Sigmoid colon (tissue), 4 donors: ENCODE data around the gene TRAF3.

Experiments used
- POLR2AphosphoS5 ChIP-seq, 4 donors: sonication (generic); formaldehyde crosslinking; IDR thresholded peaks; one replicate each; pipeline ENCODE4 v1.6.1; 2017; ENCODE audit warnings: antibody characterized with exemption in 4 of 4
- TF ChIP-seq, protein P1 (sequence below), 4 experiments: fragments of 450-650 bp in 3 of 4; fragments of 200-600 bp in 1 of 4; IDR thresholded peaks; one replicate each; pipeline ENCODE4 v1.5.1; 2016 to 2019; ENCODE audit warnings: antibody characterized with exemption in 4 of 4, mild to moderate bottlenecking in 3 of 4, moderate library complexity in 2 of 4

DNA sequence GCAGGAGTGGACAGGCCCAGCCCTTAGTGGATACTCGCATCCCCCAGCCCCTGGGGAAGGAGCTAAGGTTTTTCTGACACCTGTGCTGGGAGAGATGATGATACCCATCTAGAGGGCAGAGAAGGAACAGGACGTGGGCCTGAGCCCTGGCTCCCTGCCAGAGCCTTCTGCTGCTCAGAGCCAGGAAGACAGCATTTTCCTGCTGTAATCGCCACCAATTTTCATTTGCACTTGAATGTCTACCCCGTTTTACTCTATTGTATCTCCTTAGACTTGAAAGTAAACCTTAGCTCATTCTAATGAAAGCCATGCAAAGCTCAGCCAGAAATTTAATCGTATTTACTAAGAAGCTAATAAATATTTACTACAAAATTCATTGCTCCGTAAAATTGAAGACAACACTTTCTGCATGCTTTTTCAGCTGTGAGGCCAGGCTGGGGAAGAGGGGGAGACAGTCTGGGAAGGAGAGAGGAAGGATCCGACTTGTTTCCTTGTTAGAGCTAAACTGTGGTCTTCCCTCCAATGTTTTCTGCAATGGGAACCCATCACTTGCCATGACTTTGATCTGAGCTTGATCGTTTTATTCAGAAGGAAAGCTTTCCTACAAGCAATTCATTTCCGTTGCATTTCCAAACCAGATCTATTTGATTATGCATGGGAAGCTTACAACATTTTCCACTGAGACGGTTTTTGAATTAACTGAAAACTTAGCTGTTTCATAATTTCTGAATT, 17.6 kb upstream of the TRAF3 start:
- TF ChIP-seq, protein P1, sequence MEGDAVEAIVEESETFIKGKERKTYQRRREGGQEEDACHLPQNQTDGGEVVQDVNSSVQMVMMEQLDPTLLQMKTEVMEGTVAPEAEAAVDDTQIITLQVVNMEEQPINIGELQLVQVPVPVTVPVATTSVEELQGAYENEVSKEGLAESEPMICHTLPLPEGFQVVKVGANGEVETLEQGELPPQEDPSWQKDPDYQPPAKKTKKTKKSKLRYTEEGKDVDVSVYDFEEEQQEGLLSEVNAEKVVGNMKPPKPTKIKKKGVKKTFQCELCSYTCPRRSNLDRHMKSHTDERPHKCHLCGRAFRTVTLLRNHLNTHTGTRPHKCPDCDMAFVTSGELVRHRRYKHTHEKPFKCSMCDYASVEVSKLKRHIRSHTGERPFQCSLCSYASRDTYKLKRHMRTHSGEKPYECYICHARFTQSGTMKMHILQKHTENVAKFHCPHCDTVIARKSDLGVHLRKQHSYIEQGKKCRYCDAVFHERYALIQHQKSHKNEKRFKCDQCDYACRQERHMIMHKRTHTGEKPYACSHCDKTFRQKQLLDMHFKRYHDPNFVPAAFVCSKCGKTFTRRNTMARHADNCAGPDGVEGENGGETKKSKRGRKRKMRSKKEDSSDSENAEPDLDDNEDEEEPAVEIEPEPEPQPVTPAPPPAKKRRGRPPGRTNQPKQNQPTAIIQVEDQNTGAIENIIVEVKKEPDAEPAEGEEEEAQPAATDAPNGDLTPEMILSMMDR (IDR thresholded peaks at IDR 0.05), result no peak
- TF ChIP-seq POLR2AphosphoS5 (IDR thresholded peaks at IDR 0.05), result no peak
